ENCODE data around the gene WNT7B. TPM values are rescaled to one million over a fixed set of nuclear protein-coding genes. Genes with fewer than 3 reads are reported as not detected.

Gene WNT7B
- total RNA-seq, 4 donors from 2014 or later, result not detected

- TF ChIP-seq, protein P1, sequence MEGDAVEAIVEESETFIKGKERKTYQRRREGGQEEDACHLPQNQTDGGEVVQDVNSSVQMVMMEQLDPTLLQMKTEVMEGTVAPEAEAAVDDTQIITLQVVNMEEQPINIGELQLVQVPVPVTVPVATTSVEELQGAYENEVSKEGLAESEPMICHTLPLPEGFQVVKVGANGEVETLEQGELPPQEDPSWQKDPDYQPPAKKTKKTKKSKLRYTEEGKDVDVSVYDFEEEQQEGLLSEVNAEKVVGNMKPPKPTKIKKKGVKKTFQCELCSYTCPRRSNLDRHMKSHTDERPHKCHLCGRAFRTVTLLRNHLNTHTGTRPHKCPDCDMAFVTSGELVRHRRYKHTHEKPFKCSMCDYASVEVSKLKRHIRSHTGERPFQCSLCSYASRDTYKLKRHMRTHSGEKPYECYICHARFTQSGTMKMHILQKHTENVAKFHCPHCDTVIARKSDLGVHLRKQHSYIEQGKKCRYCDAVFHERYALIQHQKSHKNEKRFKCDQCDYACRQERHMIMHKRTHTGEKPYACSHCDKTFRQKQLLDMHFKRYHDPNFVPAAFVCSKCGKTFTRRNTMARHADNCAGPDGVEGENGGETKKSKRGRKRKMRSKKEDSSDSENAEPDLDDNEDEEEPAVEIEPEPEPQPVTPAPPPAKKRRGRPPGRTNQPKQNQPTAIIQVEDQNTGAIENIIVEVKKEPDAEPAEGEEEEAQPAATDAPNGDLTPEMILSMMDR (IDR thresholded peaks at IDR 0.05; ENCODE audit: low read depth), result no peak
These were observed 30.3 kb upstream of the WNT7B start for GRCh38 chr22:46007003-46007847.

GRCh38 chr22:46006379-46007002 is 29.5 kb upstream of the WNT7B start:
- TF ChIP-seq, protein P1 (IDR thresholded peaks at IDR 0.05; ENCODE audit: low read depth), result no peak

DNA sequence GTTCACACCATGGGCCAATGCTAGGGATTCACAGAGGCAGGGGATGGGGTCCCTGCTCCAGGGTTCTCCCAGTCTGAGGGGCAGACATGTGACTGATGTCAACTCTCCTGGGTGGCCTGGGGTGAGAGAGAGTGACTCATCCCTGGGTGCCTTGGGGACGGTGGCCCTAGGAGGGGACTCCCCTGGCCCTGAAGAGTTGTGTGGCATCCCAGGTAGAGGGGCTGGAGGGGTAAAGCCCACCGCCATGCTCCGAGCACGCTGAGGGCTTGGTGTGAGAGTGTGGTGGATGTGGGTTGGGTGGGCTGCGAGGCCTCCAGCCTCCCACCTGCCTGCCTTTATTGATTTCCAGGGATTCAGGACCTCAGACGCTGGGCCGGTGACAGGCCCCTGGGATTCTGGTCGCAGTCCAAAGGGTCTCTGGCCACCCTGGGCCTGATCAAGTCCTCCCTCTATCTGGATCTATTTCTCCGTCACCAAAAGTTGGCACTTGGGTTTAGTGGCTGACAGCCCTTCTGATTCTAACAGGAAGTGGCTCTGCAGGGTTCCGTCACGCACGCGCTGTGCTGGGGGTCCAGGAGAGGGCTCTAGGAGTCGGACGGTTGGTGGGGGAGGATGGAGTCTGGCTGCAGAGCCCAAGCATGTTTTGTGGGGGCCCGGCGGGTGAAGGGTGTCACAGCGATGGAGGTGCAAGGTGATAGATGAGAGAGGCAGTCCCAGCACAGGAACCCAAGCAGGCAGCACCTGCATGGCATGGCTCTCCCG is 27.3 kb upstream of the WNT7B start:
- TF ChIP-seq, protein P1 (IDR thresholded peaks at IDR 0.05; ENCODE audit: low read depth), result no peak

DNA sequence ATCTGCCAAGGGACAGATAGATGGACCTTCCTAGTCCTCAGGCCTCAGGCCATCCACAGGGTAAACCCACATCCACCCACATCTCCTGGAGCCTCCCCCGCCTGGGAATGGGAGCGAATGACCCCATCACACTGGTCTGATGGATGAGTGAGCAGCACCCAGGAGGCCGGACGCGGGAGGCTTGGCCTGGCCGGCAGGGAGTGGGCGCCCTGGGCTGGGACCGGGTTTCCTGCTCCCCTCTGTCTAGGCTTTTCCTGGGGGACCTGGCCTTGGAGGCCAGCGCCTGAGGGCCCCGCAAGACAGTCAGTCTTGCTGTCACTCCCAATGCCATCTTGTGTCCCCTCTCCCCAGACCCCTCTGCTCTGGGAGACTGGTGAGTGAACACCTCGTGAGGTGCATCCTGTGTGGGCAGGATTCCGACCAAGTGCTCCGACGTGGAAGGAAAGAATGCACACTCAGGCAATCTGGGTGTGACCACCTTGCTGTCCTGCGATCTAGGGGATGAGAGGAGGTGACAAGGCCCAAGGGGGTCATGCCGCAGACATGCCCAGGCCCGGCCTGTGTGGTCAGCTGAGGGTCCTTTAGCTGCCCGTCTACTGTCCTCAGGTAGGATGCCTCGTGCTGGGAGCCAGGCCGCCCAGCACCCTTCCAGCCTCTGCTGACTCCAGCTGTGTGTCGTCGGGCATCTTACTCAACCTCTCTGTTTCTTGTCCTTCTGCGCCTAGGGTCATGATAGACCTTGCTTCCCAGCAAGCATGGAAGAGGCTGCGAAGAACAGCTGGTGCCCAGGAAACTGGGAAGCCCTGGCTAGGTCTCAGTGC is 26.5 kb upstream of the WNT7B start:
- TF ChIP-seq, protein P1 (IDR thresholded peaks at IDR 0.05; ENCODE audit: low read depth), result no peak

- TF ChIP-seq, protein P1 (IDR thresholded peaks at IDR 0.05; ENCODE audit: low read depth), result no peak
These were observed 25.9 kb upstream of the WNT7B start for GRCh38 chr22:46002757-46003270.

- TF ChIP-seq, protein P1 (IDR thresholded peaks at IDR 0.05; ENCODE audit: low read depth), result no peak
These were observed 24.6 kb upstream of the WNT7B start for GRCh38 chr22:46001426-46002106.

Measured in subcutaneous adipose tissue (tissue), 4 donors.